Smooth muscle cell of the coronary artery (primary cell): Measurements from ENCODE around the gene PTX3. TPM values are rescaled to one million over a fixed set of nuclear protein-coding genes. Genes with fewer than 3 reads are reported as not detected.

Source experiments
- total RNA-seq: library from RNA; depleted of rRNA; stranded (reverse); fragments of >200 nt; gene quantifications from 2 replicates; pipeline ENCODE4 v1.2.3, GENCODE V29; 2014; ENCODE audit warnings: low replicate concordance

The PTX3 gene
- total RNA-seq = 809 and 818 TPM in 2 replicates

DNA sequence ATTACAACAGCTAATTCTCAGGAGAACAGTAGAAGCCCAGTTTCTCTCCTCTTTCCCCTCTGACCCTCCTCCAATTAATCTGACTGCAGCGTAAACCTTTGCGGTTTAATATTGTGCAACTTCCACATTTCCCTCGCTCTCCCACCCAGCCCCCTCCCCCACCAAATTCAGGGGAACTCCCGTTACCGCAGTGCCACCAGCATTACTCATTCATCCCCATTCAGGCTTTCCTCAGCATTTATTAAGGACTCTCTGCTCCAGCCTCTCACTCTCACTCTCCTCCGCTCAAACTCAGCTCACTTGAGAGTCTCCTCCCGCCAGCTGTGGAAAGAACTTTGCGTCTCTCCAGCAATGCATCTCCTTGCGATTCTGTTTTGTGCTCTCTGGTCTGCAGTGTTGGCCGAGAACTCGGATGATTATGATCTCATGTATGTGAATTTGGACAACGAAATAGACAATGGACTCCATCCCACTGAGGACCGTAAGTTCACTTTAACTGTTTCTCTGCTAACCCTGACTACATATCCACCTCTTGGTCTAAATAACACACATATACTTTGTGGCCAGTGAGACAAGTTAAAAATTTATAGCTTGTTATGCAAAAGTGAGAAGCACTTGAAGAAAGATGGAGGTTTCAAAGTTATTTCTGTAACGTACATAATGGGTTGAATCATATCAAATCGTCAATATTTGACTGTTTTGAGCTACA, at the start of gene PTX3:
Gene PTX3 (plus strand): TSS at position 268 of the 709 bp plus-strand sequence. CDS start 84 bp downstream, at position 352.

Other genes with a start within 250 kb of the PTX3 start
- 31.8 and 89.7 TPM in 2 replicates for gene VEPH1, start 66.6 kb downstream of the PTX3 start, total RNA-seq